ENCODE measurements around the gene FZR1. TPM values are rescaled to one million over a fixed set of nuclear protein-coding genes. Genes with fewer than 3 reads are reported as not detected.

FZR1 gene
- total RNA-seq, 1 experiment from 2014 or later = 51.4 TPM

DNA sequence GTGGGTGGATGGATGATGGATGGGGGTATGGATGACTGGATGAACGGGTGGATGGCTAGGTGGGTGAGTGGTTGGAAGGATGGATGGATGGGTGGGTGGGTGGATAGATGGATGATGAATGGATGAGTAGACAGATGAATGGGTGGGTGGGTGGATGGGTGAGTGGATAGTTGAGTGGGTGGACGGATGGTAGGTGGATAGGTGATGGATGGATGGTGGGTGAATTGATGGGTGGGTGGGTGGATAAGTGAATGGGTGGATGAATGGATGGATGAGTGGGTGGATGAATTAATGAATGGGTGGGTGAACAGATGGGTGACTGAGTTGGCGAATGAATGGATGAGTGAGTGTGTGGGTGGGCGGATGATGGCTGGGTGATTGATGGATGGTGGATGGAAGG is 30.7 kb upstream of the FZR1 start:
- DNase-seq = no peak
- Histone ChIP-seq H3K23ac (ENCODE audit: insufficient read length, low read depth, low read length) (no peak overlapping the region), H2BK15ac (ENCODE audit: low read depth, low read length) (no peak overlapping the region), H3K27ac (ENCODE audit: insufficient read length, low read depth, low read length) (no peak overlapping the region), H3K9me3 (ENCODE audit: control insufficient read depth, low read depth, low read length) (no peaks in the 10 kb centered on the region), H2AFZ (ENCODE audit: low read length) (no peak overlapping the region), H2BK12ac (ENCODE audit: insufficient read length, low read depth, low read length) (no peak overlapping the region), H4K20me1 (ENCODE audit: control insufficient read depth, insufficient read depth, insufficient read length) (no peaks in the 10 kb centered on the region), H2BK20ac (ENCODE audit: low read depth, low read length, poor library complexity, severe bottlenecking) (no peak overlapping the region), H3K27me3 (ENCODE audit: insufficient read depth, low read length) (no peaks in the 10 kb centered on the region), H3T11ph (ENCODE audit: low read length) (no peak overlapping the region), H3K4ac (ENCODE audit: low read depth, low read length) (no peak overlapping the region), H4K5ac (ENCODE audit: insufficient read length, low read depth, low read length) (no peak overlapping the region), H3K79me1 (ENCODE audit: insufficient read depth, low read depth, low read length, poor library complexity, severe bottlenecking) (no peaks in the 10 kb centered on the region), H3K56ac (ENCODE audit: insufficient read length, low read depth, low read length) (no peak overlapping the region), H4K91ac (ENCODE audit: insufficient read length, low read depth, low read length) (no peak overlapping the region), H3K23me2 (ENCODE audit: insufficient read length, low read depth, low read length, poor library complexity, severe bottlenecking) (peaks cover 4% of the 10 kb centered on the region), H3K14ac (ENCODE audit: insufficient read depth, low read length) (no peak overlapping the region), H4K8ac (replicated peaks; ENCODE audit: insufficient read length, low read depth, low read length) (no peak overlapping the region), H3K4me1 (ENCODE audit: insufficient read depth, low read length) (no peaks in the 10 kb centered on the region), H3K9ac (ENCODE audit: extremely low read depth, insufficient read length, low read length) (no peak overlapping the region), H2AK5ac (ENCODE audit: insufficient read length, low read length) (no peak overlapping the region), H3K18ac (ENCODE audit: insufficient read length, low read depth, low read length) (no peak overlapping the region), H3K79me2 (ENCODE audit: insufficient read depth, low read length) (no peaks in the 10 kb centered on the region), H3K4me2 (ENCODE audit: insufficient read depth, insufficient read length, low read length) (no peak overlapping the region), H2BK5ac (ENCODE audit: insufficient read length, low read length) (no peak overlapping the region), H2BK120ac (ENCODE audit: low read depth, low read length, poor library complexity, severe bottlenecking) (no peak overlapping the region)
- Mint-ChIP-seq H3K4me1 (peaks cover 3 to 7% of the 10 kb centered on the region in 2 experiments; a peak in 3 of 4 replicates), H3K36me3 (ENCODE audit: insufficient read depth in 1 of 3, low read depth in 3 of 3) (no peaks in the 10 kb centered on the region; a peak in 1 of 7 replicates), H3K4me3 (no peak overlapping the region), H3K27me3 (ENCODE audit: low read depth) (peaks cover 18% of the 10 kb centered on the region), H3K27ac (no peak overlapping the region), H3K9me3 (0 out of 5 replicates have a peak, but pooled peaks cover 0 to 8% of the 10 kb centered on the region in 2 experiments)
- whole genome bisulfite sequencing (ENCODE audit: extremely low coverage, insufficient read length, low lambda C conversion rate) = 100% methylated on average over 2 of the region's 4 CpGs
- TF ChIP-seq, protein P1, sequence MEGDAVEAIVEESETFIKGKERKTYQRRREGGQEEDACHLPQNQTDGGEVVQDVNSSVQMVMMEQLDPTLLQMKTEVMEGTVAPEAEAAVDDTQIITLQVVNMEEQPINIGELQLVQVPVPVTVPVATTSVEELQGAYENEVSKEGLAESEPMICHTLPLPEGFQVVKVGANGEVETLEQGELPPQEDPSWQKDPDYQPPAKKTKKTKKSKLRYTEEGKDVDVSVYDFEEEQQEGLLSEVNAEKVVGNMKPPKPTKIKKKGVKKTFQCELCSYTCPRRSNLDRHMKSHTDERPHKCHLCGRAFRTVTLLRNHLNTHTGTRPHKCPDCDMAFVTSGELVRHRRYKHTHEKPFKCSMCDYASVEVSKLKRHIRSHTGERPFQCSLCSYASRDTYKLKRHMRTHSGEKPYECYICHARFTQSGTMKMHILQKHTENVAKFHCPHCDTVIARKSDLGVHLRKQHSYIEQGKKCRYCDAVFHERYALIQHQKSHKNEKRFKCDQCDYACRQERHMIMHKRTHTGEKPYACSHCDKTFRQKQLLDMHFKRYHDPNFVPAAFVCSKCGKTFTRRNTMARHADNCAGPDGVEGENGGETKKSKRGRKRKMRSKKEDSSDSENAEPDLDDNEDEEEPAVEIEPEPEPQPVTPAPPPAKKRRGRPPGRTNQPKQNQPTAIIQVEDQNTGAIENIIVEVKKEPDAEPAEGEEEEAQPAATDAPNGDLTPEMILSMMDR (conservative IDR thresholded peaks at IDR 0.05) = no peak

Measured in H9 (cell line).